ENCODE data around the gene TREML1.

GRCh38 chr6:41136911-41137310 lies 17.2 kb downstream of the TREML1 start:
- no peak for TF ChIP-seq EP300 (IDR thresholded peaks at IDR 0.05)
- no peak for TF ChIP-seq POLR2AphosphoS5 (IDR thresholded peaks at IDR 0.05)
- TF ChIP-seq CTCF (IDR thresholded peaks at IDR 0.05) = no peak
- no peak for TF ChIP-seq POLR2A (IDR thresholded peaks at IDR 0.05)
